Activated CD4-positive, alpha-beta T cell treated with anti-CD3 and anti-CD28 coated beads, Interleukin-2, amount 10 ng/mL, durations not matched to agents 7 days and 5 days (primary cell): ENCODE measurements around the gene ACOT8. TPM values are rescaled to one million over a fixed set of nuclear protein-coding genes. Genes with fewer than 3 reads are reported as not detected.

Experiments
- CTCF ChIA-PET: fragments of 350-600 bp; sonication (Branson Sonifier 250); formaldehyde crosslinking; loops from one replicate; lab custom pipeline; 2021; ENCODE audit warnings: antibody characterized with exemption; lab: Charles Lee
- POLR2A ChIA-PET: fragments of 350-600 bp; sonication (Branson Sonifier 250); formaldehyde crosslinking; loops from one replicate; lab custom pipeline; 2021; ENCODE audit warnings: antibody characterized with exemption; lab: Charles Lee
- DNase-seq: peaks from one replicate; pipeline ENCODE4 v3.0.0-alpha.2; 2020
- H3K27ac Mint-ChIP-seq: one replicate; pipeline ENCODE4 v1.8.0; 2021; ENCODE audit warnings: mild to moderate bottlenecking, moderate library complexity, mixed read lengths
- H3K27me3 Mint-ChIP-seq: one replicate; pipeline ENCODE4 v1.8.0; 2021; ENCODE audit warnings: mixed read lengths
- H3K36me3 Mint-ChIP-seq: one replicate; pipeline ENCODE4 v1.8.0; 2021; ENCODE audit warnings: low read depth, mixed read lengths
- H3K4me1 Mint-ChIP-seq: one replicate; pipeline ENCODE4 v1.8.0; 2021; ENCODE audit warnings: mixed read lengths
- H3K4me3 Mint-ChIP-seq: one replicate; pipeline ENCODE4 v1.8.0; 2021; ENCODE audit warnings: mild to moderate bottlenecking, moderate library complexity, mixed read lengths
- H3K9me3 Mint-ChIP-seq: one replicate; pipeline ENCODE4 v1.8.0; 2021; ENCODE audit warnings: mixed read lengths
- total RNA-seq, 2 experiments: library from RNA; stranded (reverse); gene quantifications; one replicate each; pipeline ENCODE4 v1.2.3, GENCODE V29; 2021

The ACOT8 gene
- total RNA-seq, 2 experiments from 2014 or later, result 35.0 to 35.6 TPM

GRCh38 chr20:45893831-45894230 lies 36.6 kb upstream of the ACOT8 start:
- H3K4me3 Mint-ChIP-seq, result no peak overlapping the region
- ChIA-PET CTCF (interaction anchor here (0.9 to 1.2 kb wide), 2 partner anchors 12 to 37 kb away, joined by 3 read pairs; no protein-coding TSS in a partner anchor), POLR2A (no interaction called here)
- no peaks in the 10 kb centered on the region for H3K9me3 Mint-ChIP-seq
- no peaks in the 10 kb centered on the region for H3K27me3 Mint-ChIP-seq
- no peak for DNase-seq
- H3K36me3 Mint-ChIP-seq, result peaks cover 8% of the 10 kb centered on the region
- no peak overlapping the region for H3K27ac Mint-ChIP-seq
- H3K4me1 Mint-ChIP-seq, result peaks cover 33% of the 10 kb centered on the region

GRCh38 chr20:45892828-45893500 lies 35.8 kb upstream of the ACOT8 start:
- Mint-ChIP-seq H3K4me3 (peak overlapping the region; percentile 90), H3K27ac (peak overlapping the region; percentile 83), H3K9me3 (no peaks in the 10 kb centered on the region), H3K36me3 (peaks cover 8% of the 10 kb centered on the region), H3K27me3 (no peaks in the 10 kb centered on the region), H3K4me1 (peaks cover 33% of the 10 kb centered on the region)
- ChIA-PET POLR2A (no interaction called here), CTCF (interaction anchor here (0.9 to 1.2 kb wide), 3 partner anchors 12 to 36 kb away, joined by 3 to 4 read pairs (median 4); no protein-coding TSS in a partner anchor)
- DNase-seq, result no peak

GRCh38 chr20:45892049-45892825 lies 35.0 kb upstream of the ACOT8 start:
- Mint-ChIP-seq H3K27me3 (no peaks in the 10 kb centered on the region), H3K4me1 (peaks cover 33% of the 10 kb centered on the region), H3K36me3 (peaks cover 8% of the 10 kb centered on the region), H3K27ac (peak overlapping the region; percentile 83), H3K4me3 (peak overlapping the region; percentile 90), H3K9me3 (no peaks in the 10 kb centered on the region)
- CTCF ChIA-PET, result interaction anchor here (0.9 to 1.1 kb wide), 5 partner anchors 9 to 32 kb away, joined by 3 to 5 read pairs (median 4); no protein-coding TSS in a partner anchor
- POLR2A ChIA-PET, result no interaction called here
- DNase-seq, result no peak

GRCh38 chr20:45890985-45891983 lies 34.1 kb upstream of the ACOT8 start, which contains the start of the genes CTSA and NEURL2:
TSS of gene CTSA (plus strand) at chr20:45891335. CDS start at chr20:45891569, 234 bp downstream.
TSS of gene NEURL2 (minus strand) at chr20:45891208. CDS start at chr20:45890991, 217 bp downstream.
- peak within 1 kb of the TSS; percentile 91 for H3K27ac Mint-ChIP-seq
- ChIA-PET POLR2A (interaction anchor here (0.7 kb wide), 1 partner anchor 42 kb away, joined by 3 read pairs; no protein-coding TSS in a partner anchor), CTCF (interaction anchor here (1.0 to 2.3 kb wide), 9 partner anchors 8 to 51 kb away, joined by 3 to 9 read pairs (median 4); no protein-coding TSS in a partner anchor)
- peaks cover 10% of the 10 kb centered on the region for H3K36me3 Mint-ChIP-seq
- DNase-seq, result peak; percentile 89
- H3K9me3 Mint-ChIP-seq, result no peaks in the 10 kb centered on the region
- peaks cover 35% of the 10 kb centered on the region for H3K4me1 Mint-ChIP-seq
- H3K4me3 Mint-ChIP-seq, result peak within 1 kb of the TSS; percentile 90
- H3K27me3 Mint-ChIP-seq, result no peaks in the 10 kb centered on the region

GRCh38 chr20:45890077-45890984 lies 33.1 kb upstream of the ACOT8 start:
- H3K36me3 Mint-ChIP-seq, result peaks cover 13% of the 10 kb centered on the region
- ChIA-PET CTCF (interaction anchor here (0.5 to 2.3 kb wide), 11 partner anchors 9 to 97 kb away, joined by 3 to 9 read pairs (median 4); partner anchors contain the start of gene ZSWIM1), POLR2A (interaction anchor here (0.7 kb wide), 1 partner anchor 43 kb away, joined by 3 read pairs; no protein-coding TSS in a partner anchor)
- H3K4me3 Mint-ChIP-seq, result peak overlapping the region; percentile 90
- H3K9me3 Mint-ChIP-seq, result no peaks in the 10 kb centered on the region
- H3K27me3 Mint-ChIP-seq, result no peaks in the 10 kb centered on the region
- peak overlapping the region; percentile 22 for H3K27ac Mint-ChIP-seq
- DNase-seq, result peak; percentile 40
- peaks cover 40% of the 10 kb centered on the region for H3K4me1 Mint-ChIP-seq

GRCh38 chr20:45888681-45889080 lies 31.5 kb upstream of the ACOT8 start:
- no peak for DNase-seq
- Mint-ChIP-seq H3K36me3 (peaks cover 13% of the 10 kb centered on the region), H3K9me3 (no peaks in the 10 kb centered on the region), H3K27ac (no peak overlapping the region), H3K27me3 (no peaks in the 10 kb centered on the region), H3K4me3 (no peak overlapping the region), H3K4me1 (peaks cover 46% of the 10 kb centered on the region)
- CTCF ChIA-PET, result interaction anchor here (0.9 to 2.3 kb wide), 4 partner anchors 8 to 82 kb away, joined by 3 to 6 read pairs (median 4); no protein-coding TSS in a partner anchor
- POLR2A ChIA-PET, result no interaction called here

- Mint-ChIP-seq H3K27me3 (no peaks in the 10 kb centered on the region), H3K9me3 (no peaks in the 10 kb centered on the region), H3K27ac (no peak within 1 kb of the TSS), H3K4me1 (peaks cover 49% of the 10 kb centered on the region), H3K4me3 (no peak within 1 kb of the TSS), H3K36me3 (peaks cover 24% of the 10 kb centered on the region)
- no peak for DNase-seq
- POLR2A ChIA-PET, result no interaction called here
- CTCF ChIA-PET, result interaction anchor here (0.7 to 1.2 kb wide), 2 partner anchors 19 to 46 kb away, joined by 3 to 4 read pairs; no protein-coding TSS in a partner anchor
Measured at GRCh38 chr20:45887346-45887715, 30.1 kb upstream of the ACOT8 start, which contains the start of gene SPATA25. TSS of gene SPATA25 (minus strand) at chr20:45887622. CDS start at chr20:45887590, 32 bp downstream.

- Mint-ChIP-seq H3K27me3 (no peaks in the 10 kb centered on the region), H3K27ac (no peak overlapping the region), H3K4me1 (peaks cover 48% of the 10 kb centered on the region), H3K9me3 (no peaks in the 10 kb centered on the region), H3K36me3 (peaks cover 28% of the 10 kb centered on the region), H3K4me3 (no peak overlapping the region)
- ChIA-PET CTCF (interaction anchor here (0.5 to 0.7 kb wide), 2 partner anchors 13 to 47 kb away, joined by 3 read pairs; no protein-coding TSS in a partner anchor), POLR2A (no interaction called here)
- DNase-seq, result no peak
Measured at GRCh38 chr20:45886590-45887345, 29.6 kb upstream of the ACOT8 start.

- Mint-ChIP-seq H3K4me3 (no peak overlapping the region), H3K27ac (peak overlapping the region; percentile 63), H3K36me3 (peaks cover 33% of the 10 kb centered on the region), H3K9me3 (no peaks in the 10 kb centered on the region), H3K4me1 (peaks cover 44% of the 10 kb centered on the region), H3K27me3 (no peaks in the 10 kb centered on the region)
- POLR2A ChIA-PET, result no interaction called here
- no peak for DNase-seq
- CTCF ChIA-PET, result interaction anchor here (0.6 to 1.6 kb wide), 3 partner anchors 9 to 58 kb away, joined by 3 to 4 read pairs (median 4); partner anchors contain the start of gene CTSA
Measured at GRCh38 chr20:45883100-45883469, 25.9 kb upstream of the ACOT8 start.

- Mint-ChIP-seq H3K36me3 (peaks cover 33% of the 10 kb centered on the region), H3K27me3 (no peaks in the 10 kb centered on the region), H3K4me3 (peak overlapping the region; percentile 65), H3K27ac (no peak overlapping the region), H3K4me1 (peaks cover 44% of the 10 kb centered on the region), H3K9me3 (no peaks in the 10 kb centered on the region)
- POLR2A ChIA-PET, result no interaction called here
- no peak for DNase-seq
- CTCF ChIA-PET, result interaction anchor here (1.0 to 2.0 kb wide), 6 partner anchors 9 to 102 kb away, joined by 3 to 6 read pairs (median 4); partner anchors contain the start of gene CTSA
Measured at GRCh38 chr20:45882469-45883099, 25.4 kb upstream of the ACOT8 start.
